Endothelial cell of umbilical vein (primary cell): ENCODE data around the gene NANOS3. TPM values are rescaled to one million over a fixed set of nuclear protein-coding genes. Genes with fewer than 3 reads are reported as not detected.
A peak's percentile ranks its signal among the peaks of the same experiment; 100 is the strongest.

Experiments
- BruUV-seq: library from RNA; stranded (reverse); fragments of 400-500 nt; replicated peaks from 2 replicates; lab custom pipeline; 2021; lab: Mats Ljungman, UMichigan
- CTCF ChIA-PET: fragments of 300-600, 350-600 bp; sonication (Branson Sonifier 250); formaldehyde crosslinking; loops from one replicate; lab custom pipeline; 2021; ENCODE audit warnings: antibody characterized with exemption, inconsistent platforms; lab: Charles Lee
- POLR2A ChIA-PET: fragments of 300-600, 350-600 bp; sonication (Branson Sonifier 250); formaldehyde crosslinking; loops from one replicate; lab custom pipeline; 2021; ENCODE audit warnings: antibody characterized with exemption, inconsistent platforms; lab: Charles Lee
- DNase-seq: peaks from one replicate; pipeline ENCODE4 v3.0.0-alpha.2; 2011; ENCODE audit warnings: low read depth, low spot score
- FAIRE-seq: peaks from 2 replicates; lab custom pipeline; 2011; peaks lifted over from hg19 to GRCh38; lab: Jason Lieb, UNC
- H2AFZ ChIP-seq: 2 replicates; pipeline ENCODE4 v1.6.0; 2012; ENCODE audit warnings: low read depth, low read length, control low read depth, inconsistent platforms
- H3K27ac ChIP-seq: 2 replicates; pipeline ENCODE4 v1.5.1; 2011; ENCODE audit warnings: low read depth, mild to moderate bottlenecking, control low read depth, low read length, moderate library complexity; ENCODE audit not compliant: insufficient read depth
- H3K27me3 ChIP-seq, 2 experiments: 2 replicates each; pipeline versions ENCODE4 v1.6.0 to v1.6.1; 2011; ENCODE audit warnings: low read length in 2 of 2, mixed read lengths in 1 of 2; ENCODE audit not compliant: control insufficient read depth in 2 of 2, insufficient read depth in 2 of 2
- H3K36me3 ChIP-seq, 2 experiments: 2 replicates in 1 of 2; 3 replicates in 1 of 2; pipeline ENCODE4 v1.5.1; 2011; ENCODE audit warnings: low read length in 2 of 2, mild to moderate bottlenecking in 1 of 2, moderate library complexity in 1 of 2; ENCODE audit not compliant: control insufficient read depth in 2 of 2, insufficient read depth in 2 of 2; ENCODE audit errors: extremely low read depth in 1 of 2
- H3K4me1 ChIP-seq: 3 replicates; pipeline ENCODE4 v1.5.1; 2011; ENCODE audit warnings: mild to moderate bottlenecking, low read length; ENCODE audit not compliant: control insufficient read depth, insufficient read depth; ENCODE audit errors: extremely low read depth
- H3K4me2 ChIP-seq: 2 replicates; pipeline ENCODE4 v1.6.1; 2011; ENCODE audit warnings: low read length, control low read depth, mixed read lengths; ENCODE audit not compliant: insufficient read depth
- H3K4me3 ChIP-seq, 3 experiments: fragments of 200-600 bp in 1 of 3; sonication (generic), shearing (Covaris generic) in 1 of 3; replicated peaks in 1 of 3; 2 replicates each; pipeline ENCODE4 v1.5.1; 2011 to 2016; ENCODE audit warnings: control low read depth in 3 of 3, low read length in 3 of 3, mild to moderate bottlenecking in 2 of 3, inconsistent platforms in 1 of 3, low read depth in 1 of 3, moderate library complexity in 1 of 3; ENCODE audit not compliant: insufficient read depth in 1 of 3
- H3K79me2 ChIP-seq: 2 replicates; pipeline ENCODE4 v1.6.0; 2012; ENCODE audit warnings: low read length, inconsistent platforms; ENCODE audit not compliant: control insufficient read depth, insufficient read depth
- H3K9ac ChIP-seq: replicated peaks from 2 replicates; pipeline ENCODE3; 2011; ENCODE audit warnings: low read length, control low read depth; ENCODE audit not compliant: insufficient read depth; ENCODE audit errors: extremely low read depth
- H3K9me1 ChIP-seq: replicated peaks from 3 replicates; pipeline ENCODE4 v1.6.0; 2011; ENCODE audit warnings: mild to moderate bottlenecking, low read length; ENCODE audit not compliant: control insufficient read depth, insufficient read depth; ENCODE audit errors: extremely low read depth
- H3K9me3 ChIP-seq: replicated peaks from 2 replicates; pipeline ENCODE4 v1.5.1; 2012; ENCODE audit warnings: low read length, inconsistent platforms; ENCODE audit not compliant: control insufficient read depth, insufficient read depth
- H4K20me1 ChIP-seq: replicated peaks from 2 replicates; pipeline ENCODE3; 2011; ENCODE audit warnings: mild to moderate bottlenecking, low read length; ENCODE audit not compliant: control insufficient read depth, insufficient read depth; ENCODE audit errors: extremely low read depth
- CTCF ChIP-seq, 2 donors: IDR thresholded peaks; 1 replicate in 1 of 2; 2 replicates in 1 of 2; pipeline ENCODE4 v1.5.1; 2011; ENCODE audit warnings: low read length in 2 of 2, mild to moderate bottlenecking in 2 of 2, moderate library complexity in 2 of 2, control low read depth in 1 of 2, inconsistent platforms in 1 of 2, low read depth in 1 of 2; ENCODE audit not compliant: insufficient read depth in 1 of 2; ENCODE audit errors: extremely low read depth in 1 of 2
- EZH2 ChIP-seq: IDR thresholded peaks from 2 replicates; pipeline ENCODE4 v1.6.1; 2012; ENCODE audit warnings: borderline replicate concordance, low read depth, mild to moderate bottlenecking, moderate library complexity, low read length, inconsistent platforms; ENCODE audit not compliant: severe bottlenecking
- FOS ChIP-seq: IDR thresholded peaks from 2 replicates; pipeline ENCODE4 v1.6.1; 2011; ENCODE audit warnings: mild to moderate bottlenecking, low read length, moderate library complexity, borderline replicate concordance; ENCODE audit not compliant: insufficient read depth
- GATA2 ChIP-seq: IDR thresholded peaks from 2 replicates; pipeline ENCODE4 v1.7.0; 2011; ENCODE audit warnings: low read depth, mild to moderate bottlenecking, moderate library complexity, mixed read lengths, low read length; ENCODE audit not compliant: insufficient read length, insufficient read depth
- JUN ChIP-seq: IDR thresholded peaks from 2 replicates; pipeline ENCODE4 v1.6.1; 2011; ENCODE audit warnings: borderline replicate concordance, low read depth; ENCODE audit not compliant: insufficient read length, insufficient read depth
- MAX ChIP-seq: IDR thresholded peaks from 2 replicates; pipeline ENCODE4 v1.6.1; 2011; ENCODE audit not compliant: insufficient read depth, insufficient read length
- MYC ChIP-seq: IDR thresholded peaks from one replicate; pipeline ENCODE4 v1.6.1; 2011; ENCODE audit warnings: mild to moderate bottlenecking, low read depth, low read length
- POLR2A ChIP-seq: IDR thresholded peaks from 2 replicates; pipeline ENCODE4 v1.6.1; 2012; ENCODE audit warnings: low read depth, mild to moderate bottlenecking, control low read depth, low read length
- POLR2AphosphoS5 ChIP-seq: IDR thresholded peaks from 2 replicates; pipeline ENCODE4 v1.6.1; 2012; ENCODE audit warnings: low read depth, mild to moderate bottlenecking, control low read depth, low read length, moderate library complexity; ENCODE audit not compliant: insufficient read depth
- dilution Hi-C: fragments of 300-500 bp; cut with MboI; formaldehyde crosslinking; loops from one replicate; pipeline ENCODE4 v1.15.0; 2019; ENCODE audit warnings: low sequenced_read_pairs; ENCODE audit not compliant: extremely low pct_ligation_motif_present
- intact Hi-C: fragments of 100-400 bp; cut with micrococcal nuclease; formaldehyde crosslinking; loops from one replicate; pipeline ENCODE4 v1.10.0; 2022
- polyA plus RNA-seq, 4 experiments: library from polyadenylated mRNA; depleted of rRNA in 3 of 4; stranded (reverse) in 3 of 4; unstranded in 1 of 4; fragments of >200 nt; gene quantifications; 2 replicates each; pipeline versions ENCODE4 v1.2.1 to v1.2.3, GENCODE V29; 2011 to 2012; ENCODE audit warnings: missing spikeins in 1 of 4
- total RNA-seq: library from RNA; stranded (reverse); gene quantifications from 2 replicates; pipeline ENCODE4 v1.2.3, GENCODE V29; 2021

The NANOS3 gene
- total and polyA plus RNA-seq, 2 donors (not counting 3 experiments of a cell fraction or from before 2014, with no cell fraction given) = 1.0 to 4.4 TPM

GRCh38 chr19:13839938-13840304, 37.0 kb upstream of the NANOS3 start:
- no peaks in the 10 kb centered on the region for H3K27me3 ChIP-seq
- POLR2A ChIA-PET = interaction anchor here (0.6 to 3.2 kb wide), 8 partner anchors 11 to 230 kb away, joined by 3 to 25 read pairs (median 4); partner anchors contain the start of gene ZSWIM4
- no peak overlapping the region for H2AFZ ChIP-seq
- peak overlapping the region; percentile 97 for H3K9ac ChIP-seq
- peaks cover 39% of the 10 kb centered on the region for H3K4me1 ChIP-seq
- CTCF ChIA-PET = interaction anchor here (0.5 to 4.3 kb wide), 4 partner anchors 7 to 52 kb away, joined by 3 to 58 read pairs (median 3); no protein-coding TSS in a partner anchor
- H3K9me1 ChIP-seq = no peaks in the 10 kb centered on the region
- no peaks in the 10 kb centered on the region for H4K20me1 ChIP-seq
- intact Hi-C loops = loop anchor here (1.0 to 2.0 kb wide), 6 partner anchors 7 to 743 kb away; no protein-coding TSS in a partner anchor
- dilution Hi-C loops = no loop called here
- FAIRE-seq (peak; percentile 68), DNase-seq (no peak)
- TF ChIP-seq JUN (peak; percentile 40), GATA2 (no peak), POLR2AphosphoS5 (peak; percentile 63), FOS (peak; percentile 73), POLR2A (peak; percentile 58)
- no TSS peak for BruUV-seq
- H3K4me3 ChIP-seq = peak overlapping the region; percentile 15 to 82 (median 79)
- peaks cover 67% of the 10 kb centered on the region for H3K79me2 ChIP-seq
- peak overlapping the region; percentile 58 for H3K4me2 ChIP-seq
- peaks cover 3 to 8% of the 10 kb centered on the region in 2 experiments for H3K36me3 ChIP-seq
- peak overlapping the region; percentile 94 for H3K27ac ChIP-seq
- no peaks in the 10 kb centered on the region for H3K9me3 ChIP-seq

- H3K9me3 ChIP-seq = no peaks in the 10 kb centered on the region
- H3K4me2 ChIP-seq = peak overlapping the region; percentile 58
- H3K4me1 ChIP-seq = peaks cover 38% of the 10 kb centered on the region
- H2AFZ ChIP-seq = no peak overlapping the region
- no peaks in the 10 kb centered on the region for H3K27me3 ChIP-seq
- peak; percentile 47 for DNase-seq
- peaks cover 67% of the 10 kb centered on the region for H3K79me2 ChIP-seq
- dilution Hi-C loops (no loop called here), intact Hi-C loops (no loop called here)
- peak overlapping the region; percentile 38 to 82 (median 79) for H3K4me3 ChIP-seq
- FAIRE-seq = peak; percentile 65
- TF ChIP-seq POLR2AphosphoS5 (peak; percentile 12), JUN (no peak), EZH2 (no peak), GATA2 (no peak), POLR2A (peak; percentile 0), MAX (no peak), MYC (no peak), CTCF (IDR thresholded peaks at IDR 0.05; ENCODE audit: extremely low read depth in 1 of 2, insufficient read depth in 1 of 2, low read depth in 1 of 2, low read length in 2 of 2) (no peak), FOS (peak; percentile 34)
- H3K9me1 ChIP-seq = no peaks in the 10 kb centered on the region
- POLR2A ChIA-PET = interaction anchor here (0.6 to 3.2 kb wide), 8 partner anchors 11 to 229 kb away, joined by 3 to 25 read pairs (median 5); no protein-coding TSS in a partner anchor
- TSS peak; percentile 72 for BruUV-seq
- H4K20me1 ChIP-seq = no peaks in the 10 kb centered on the region
- H3K27ac ChIP-seq = peak overlapping the region; percentile 94
- H3K9ac ChIP-seq = peak overlapping the region; percentile 97
- CTCF ChIA-PET = interaction anchor here (0.5 to 4.3 kb wide), 4 partner anchors 7 to 53 kb away, joined by 3 to 58 read pairs (median 3); no protein-coding TSS in a partner anchor
- H3K36me3 ChIP-seq = peaks cover 3 to 8% of the 10 kb centered on the region in 2 experiments
Observed at GRCh38 chr19:13840305-13841085, 36.4 kb upstream of the NANOS3 start.
